Motor neuron (in vitro differentiated cells): ENCODE data around the gene B3GAT1. TPM values are rescaled to one million over a fixed set of nuclear protein-coding genes. Genes with fewer than 3 reads are reported as not detected.
"Not testable (repeated sequence)": the region's sequence is repeated elsewhere in the genome, so short reads cannot be mapped to it uniquely, and the experiment has no call there.

Source experiments
- ATAC-seq, 8 experiments: fragments of 200-7000 bp; cut with Tn5 transposase; replicated peaks in 6 of 8; 2 replicates each; pipeline ENCODE4 v1.8.0; 2021; ENCODE audit warnings: mild to moderate bottlenecking in 8 of 8, moderate library complexity in 8 of 8
- H3K27ac ChIP-seq, 2 donors: fragments of 250-450 bp; sonication (Bioruptor Pico); 2 replicates each; pipeline ENCODE4 v1.9.0; 2021; ENCODE audit warnings: antibody characterized with exemption in 2 of 2, mild to moderate bottlenecking in 2 of 2, moderate library complexity in 1 of 2
- H3K4me1 ChIP-seq, 2 donors: fragments of 250-450 bp; sonication (Bioruptor Pico); replicated peaks in 1 of 2; 2 replicates each; pipeline ENCODE4 v1.6.1; 2021; ENCODE audit warnings: antibody characterized with exemption in 2 of 2, mild to moderate bottlenecking in 2 of 2, moderate library complexity in 1 of 2
- H3K4me3 ChIP-seq, 5 donors: fragments of 250-450 bp; sonication (Bioruptor Pico); 2 replicates each; pipeline ENCODE4 v1.9.0; 2021; ENCODE audit warnings: antibody characterized with exemption in 5 of 5, mild to moderate bottlenecking in 5 of 5, moderate library complexity in 4 of 5
- WGBS, 10 experiments: fragments of 450-650 bp; shearing (Covaris generic); methylation state at CpG; one replicate each; pipeline ENCODE4 v1.0.0; 2022; 5-methylcytosine and 5-hydroxymethylcytosine counted together
- in situ Hi-C, 9 experiments: fragments of 400-800 bp; cut with MboI; loops; one replicate each; pipeline ENCODE4 v1.15.0; 2021; ENCODE audit warnings: low sequenced_read_pairs in 9 of 9, low pct_unique_long_range_greater_than_20kb in 2 of 9; ENCODE audit not compliant: unreplicated experiment in 9 of 9
- total RNA-seq, 8 experiments: library from RNA; unstranded; fragments of 300-600 nt; gene quantifications; 2 replicates each; pipeline versions ENCODE4 v1.2.3 to v1.2.4, GENCODE V29; 2022

Gene B3GAT1
- total RNA-seq, 8 experiments from 2014 or later, result 0.18 to 23.9 (median 17.6) TPM

GRCh38 chr11:134450186-134450585, 38.1 kb upstream of the B3GAT1 start:
- no peak for ATAC-seq
- in situ Hi-C loops, result no loop called here
- 0 to 100% (median 90%) methylated on average over 1 to 6 of the region's 7 CpGs; no CpG with 5 or more reads in 5 of the 10 experiments for whole genome bisulfite sequencing, 10 experiments

GRCh38 chr11:134449713-134450112, 37.7 kb upstream of the B3GAT1 start:
- H3K4me1 ChIP-seq, result no peaks in the 10 kb centered on the region
- in situ Hi-C loops, result no loop called here
- no peak for ATAC-seq

More at GRCh38 chr11:134450186-134450585, 38.1 kb upstream of the B3GAT1 start:
- H3K4me1 ChIP-seq, result no peaks in the 10 kb centered on the region
- H3K4me3 ChIP-seq, result no peak overlapping the region
- H3K27ac ChIP-seq, result no peak overlapping the region

GRCh38 chr11:134449051-134449450, 37.0 kb upstream of the B3GAT1 start:
- Histone ChIP-seq H3K4me3 (no peak overlapping the region), H3K27ac (no peak overlapping the region), H3K4me1 (no peaks in the 10 kb centered on the region)
- in situ Hi-C loops, result no loop called here
- ATAC-seq, result peak in 1 of 8 experiments; percentile 71
- WGBS, 10 experiments, result 86 to 100% (median 100%) methylated on average over 1 of the region's 1 CpG; no CpG with 5 or more reads in 6 of the 10 experiments

More at GRCh38 chr11:134449713-134450112, 37.7 kb upstream of the B3GAT1 start:
- Histone ChIP-seq H3K27ac (no peak overlapping the region), H3K4me3 (no peak overlapping the region)
- WGBS, 10 experiments, result 47 to 83% (median 76%) methylated on average over 2 to 5 of the region's 7 CpGs; no CpG with 5 or more reads in 6 of the 10 experiments

GRCh38 chr11:134447696-134448095, 35.7 kb upstream of the B3GAT1 start:
- WGBS, 10 experiments, result 57 to 100% (median 92%) methylated on average over 2 to 9 of the region's 27 CpGs; no CpG with 5 or more reads in 5 of the 10 experiments
- ATAC-seq, result no peak
- in situ Hi-C loops, result no loop called here

GRCh38 chr11:134445601-134446325, 33.7 kb upstream of the B3GAT1 start:
- ATAC-seq, result no peak
- in situ Hi-C loops, result no loop called here
- Histone ChIP-seq H3K4me1 (peaks cover 7 to 11% of the 10 kb centered on the region in 2 donors), H3K4me3 (no peak overlapping the region), H3K27ac (no peak overlapping the region)
- WGBS, 10 experiments, result 0 to 84% (median 70%) methylated on average over 1 to 12 of the region's 16 CpGs; no CpG with 5 or more reads in 2 of the 10 experiments

More at GRCh38 chr11:134447696-134448095, 35.7 kb upstream of the B3GAT1 start:
- Histone ChIP-seq H3K4me1 (no peaks in the 10 kb centered on the region), H3K4me3 (no peak overlapping the region), H3K27ac (no peak overlapping the region)

- 40 to 90% (median 80%) methylated on average over 1 to 6 of the region's 17 CpGs; no CpG with 5 or more reads in 5 of the 10 experiments for WGBS, 10 experiments
- peaks cover 9 to 13% of the 10 kb centered on the region in 2 donors for H3K4me1 ChIP-seq
- H3K27ac ChIP-seq, ATAC-seq, in situ Hi-C loops, H3K4me3 ChIP-seq: not testable (repeated sequence)
Observed at GRCh38 chr11:134444160-134445108, 32.4 kb upstream of the B3GAT1 start.

GRCh38 chr11:134443246-134443645, 31.2 kb upstream of the B3GAT1 start:
- ATAC-seq, result no peak
- Histone ChIP-seq H3K27ac (no peak overlapping the region), H3K4me1 (peaks cover 9 to 13% of the 10 kb centered on the region in 2 donors), H3K4me3 (no peak overlapping the region)
- 3 to 100% (median 82%) methylated on average over 1 to 5 of the region's 6 CpGs; no CpG with 5 or more reads in 4 of the 10 experiments for WGBS, 10 experiments
- in situ Hi-C loops, result no loop called here

- no peak for ATAC-seq
- Histone ChIP-seq H3K4me3 (no peak overlapping the region), H3K4me1 (peaks cover 9 to 13% of the 10 kb centered on the region in 2 donors), H3K27ac (no peak overlapping the region)
- WGBS, 10 experiments, result 40 to 100% (median 94%) methylated on average over 1 to 5 of the region's 10 CpGs; no CpG with 5 or more reads in 5 of the 10 experiments
- in situ Hi-C loops, result no loop called here
Observed at GRCh38 chr11:134442246-134442645, 30.2 kb upstream of the B3GAT1 start.

- Histone ChIP-seq H3K4me1 (peaks cover 9 to 13% of the 10 kb centered on the region in 2 donors), H3K27ac (no peak overlapping the region), H3K4me3 (no peak overlapping the region)
- no peak for ATAC-seq
- in situ Hi-C loops, result no loop called here
- 0 to 95% (median 81%) methylated on average over 1 to 4 of the region's 4 CpGs for WGBS, 10 experiments
Observed at GRCh38 chr11:134441706-134442105, 29.7 kb upstream of the B3GAT1 start.

GRCh38 chr11:134441281-134441680, 29.2 kb upstream of the B3GAT1 start:
- peak in 7 of 8 experiments; percentile 17 to 96 (median 88) for ATAC-seq
- Histone ChIP-seq H3K27ac (peak overlapping the region; percentile 36 to 51), H3K4me1 (peaks cover 9 to 13% of the 10 kb centered on the region in 2 donors), H3K4me3 (no peak overlapping the region)
- in situ Hi-C loops, result no loop called here
- 0 to 83% (median 27%) methylated on average over 1 to 3 of the region's 9 CpGs; no CpG with 5 or more reads in 3 of the 10 experiments for whole genome bisulfite sequencing, 10 experiments

GRCh38 chr11:134440851-134441250, 28.8 kb upstream of the B3GAT1 start:
- 0 to 100% (median 80%) methylated on average over 1 to 4 of the region's 4 CpGs; no CpG with 5 or more reads in 2 of the 10 experiments for WGBS, 10 experiments
- in situ Hi-C loops, result no loop called here
- peaks cover 9 to 16% of the 10 kb centered on the region in 2 donors for H3K4me1 ChIP-seq
- peak overlapping the region; percentile 36 to 51 for H3K27ac ChIP-seq
- no peak overlapping the region for H3K4me3 ChIP-seq
- ATAC-seq, result peak in 1 of 8 experiments; percentile 7

GRCh38 chr11:134438542-134439537, 26.8 kb upstream of the B3GAT1 start:
- H3K4me3 ChIP-seq, result no peak overlapping the region
- WGBS, 10 experiments, result 6 to 83% (median 65%) methylated on average over 1 to 11 of the region's 21 CpGs; no CpG with 5 or more reads in 4 of the 10 experiments
- H3K4me1 ChIP-seq, result peaks cover 9 to 17% of the 10 kb centered on the region in 2 donors
- ATAC-seq, result peak in 5 of 8 experiments; percentile 59 to 85 (median 67)
- in situ Hi-C loops, result no loop called here
- H3K27ac ChIP-seq, result no peak overlapping the region
